HT1080 (cell line): ENCODE data around the gene SP8. TPM values are rescaled to one million over a fixed set of nuclear protein-coding genes. Genes with fewer than 3 reads are reported as not detected.
A peak's percentile ranks its signal among the peaks of the same experiment; 100 is the strongest.
"Not testable (repeated sequence)": the region's sequence is repeated elsewhere in the genome, so short reads cannot be mapped to it uniquely, and the experiment has no call there.

Experiments used
- DNase-seq: peaks from one replicate; pipeline ENCODE4 v3.0.0-alpha.2; 2015; ENCODE audit warnings: low read depth
- polyA plus RNA-seq, 2 experiments: library from polyadenylated mRNA; depleted of rRNA; stranded (reverse); fragments of >200 nt; gene quantifications; 2 replicates each; pipeline ENCODE4 v1.2.3, GENCODE V29; 2015
- total RNA-seq: library from RNA; depleted of rRNA; stranded (reverse); fragments of >200 nt; shearing (Covaris generic); gene quantifications from 2 replicates; pipeline ENCODE4 v1.2.3, GENCODE V29; 2014; rRNA removed

The SP8 gene
- total RNA-seq, result not detected in 2 replicates
- not detected in 2 replicates for polyA plus RNA-seq (2015; cell fraction: cytosol; rRNA removed)
- not detected in 2 replicates for polyA plus RNA-seq (2015; cell fraction: nucleus; rRNA removed)

DNA sequence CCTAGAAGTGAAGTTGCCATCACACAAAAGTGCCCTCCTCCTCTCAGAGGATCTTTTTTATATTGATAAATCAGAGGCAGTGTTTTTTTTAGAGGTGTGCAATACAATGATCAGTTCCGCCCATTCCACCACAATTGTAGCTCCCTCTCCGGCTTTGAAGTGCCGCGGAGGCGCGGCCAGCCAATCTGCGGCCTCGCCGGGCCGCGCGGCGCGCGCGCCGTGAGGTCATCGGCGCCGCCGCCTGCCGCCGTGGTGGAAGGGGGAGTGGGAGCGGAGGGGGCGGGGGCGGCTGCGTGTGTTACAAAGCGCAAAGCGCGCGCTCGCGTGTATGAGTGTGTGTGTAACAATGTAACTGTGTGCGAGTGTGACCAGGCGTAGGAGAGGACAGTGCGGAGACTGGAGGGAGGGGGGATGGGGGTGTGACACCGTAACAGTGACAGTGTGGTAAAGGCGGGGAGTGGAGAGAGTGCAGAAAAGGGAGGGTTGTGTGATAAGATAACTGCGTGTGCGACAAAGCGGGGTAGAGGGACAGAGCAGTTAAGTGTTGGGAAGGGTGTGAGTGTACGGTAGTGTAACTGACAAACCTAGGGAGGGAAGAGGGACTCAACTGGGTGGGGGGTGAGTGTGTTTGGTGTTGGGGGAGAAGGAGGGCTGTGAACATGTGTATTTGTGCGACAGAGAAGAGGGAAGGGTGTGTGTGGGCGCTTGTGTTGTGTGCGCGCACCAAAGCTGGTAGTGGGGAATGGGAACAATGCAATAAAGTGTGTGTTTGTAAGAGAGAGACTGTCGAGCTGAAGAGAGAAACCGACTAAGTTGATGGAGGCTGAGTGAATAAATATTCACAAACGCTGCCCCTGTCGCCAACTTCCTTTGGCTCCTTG lies at the start of gene SP8:
TSS of gene SP8 (minus strand) at position 108 of the 881 bp plus-strand sequence. CDS start at position 20, 88 bp downstream.
- DNase-seq, result no peak

DNA sequence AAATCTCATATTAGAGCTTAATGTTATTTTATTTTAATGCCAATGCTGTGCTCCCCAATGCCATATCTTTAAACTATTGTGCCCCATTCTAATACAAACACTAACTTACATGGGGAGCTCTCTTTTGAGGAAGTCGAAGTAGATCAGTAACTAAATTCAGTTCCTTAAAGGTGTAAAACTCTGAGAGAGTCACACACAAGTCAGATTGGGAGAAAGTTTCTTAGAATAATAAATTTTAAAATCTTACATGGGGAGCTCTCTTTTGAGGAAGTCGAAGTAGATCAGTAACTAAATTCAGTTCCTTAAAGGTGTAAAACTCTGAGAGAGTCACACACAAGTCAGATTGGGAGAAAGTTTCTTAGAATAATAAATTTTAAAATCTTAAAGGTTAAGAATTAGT lies 49.7 kb upstream of the SP8 start:
- not testable (repeated sequence) for DNase-seq

DNA sequence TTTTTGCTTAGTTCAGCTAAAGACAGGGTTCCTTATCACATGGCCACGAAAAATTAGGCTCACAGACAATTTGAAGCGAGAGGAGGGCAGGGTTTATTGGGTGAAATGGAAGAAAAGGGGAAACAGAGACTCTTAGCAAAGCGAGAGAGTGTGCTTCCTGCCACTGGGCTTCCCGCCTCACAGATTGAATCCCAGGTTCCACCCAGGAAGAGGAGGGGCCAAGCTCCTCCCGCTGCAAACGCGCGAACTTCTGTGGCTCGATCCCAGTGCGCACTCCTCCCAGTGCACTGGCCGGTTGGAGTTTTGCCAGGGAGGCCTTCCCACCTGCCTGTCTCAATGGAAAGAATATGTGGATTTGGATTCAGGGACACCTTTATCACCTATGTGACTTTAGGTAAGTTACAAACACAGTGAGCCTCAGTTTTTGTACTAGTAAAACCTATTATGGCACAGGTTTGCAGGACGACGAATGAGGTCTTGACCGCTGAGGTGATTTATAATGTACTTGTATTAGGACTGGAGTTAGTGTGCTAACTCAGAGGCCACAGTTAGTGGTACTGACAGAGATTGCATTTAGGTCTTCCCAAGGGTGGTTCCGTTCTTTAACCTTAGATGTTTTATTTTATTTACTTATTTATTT lies 48.5 kb upstream of the SP8 start:
- no peak for DNase-seq

DNA sequence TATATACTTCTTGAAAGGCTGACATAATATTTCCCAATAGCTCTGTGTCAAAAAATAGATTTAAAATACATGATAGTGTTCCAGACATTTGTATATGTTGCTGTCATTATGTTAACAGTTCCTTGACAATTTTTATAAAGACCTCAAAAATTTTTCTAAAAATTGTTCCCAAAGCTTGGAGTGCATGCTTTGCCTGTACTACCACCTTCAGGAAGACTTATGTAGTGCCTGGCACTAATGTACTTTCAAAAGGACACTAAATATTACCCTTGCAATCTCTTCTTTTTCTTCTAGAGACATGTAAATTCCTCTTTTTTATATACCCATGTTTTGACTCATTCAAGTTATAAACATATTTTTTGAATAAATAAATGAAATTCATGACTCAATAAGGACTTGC lies 48.0 kb upstream of the SP8 start:
- no peak for DNase-seq

DNA sequence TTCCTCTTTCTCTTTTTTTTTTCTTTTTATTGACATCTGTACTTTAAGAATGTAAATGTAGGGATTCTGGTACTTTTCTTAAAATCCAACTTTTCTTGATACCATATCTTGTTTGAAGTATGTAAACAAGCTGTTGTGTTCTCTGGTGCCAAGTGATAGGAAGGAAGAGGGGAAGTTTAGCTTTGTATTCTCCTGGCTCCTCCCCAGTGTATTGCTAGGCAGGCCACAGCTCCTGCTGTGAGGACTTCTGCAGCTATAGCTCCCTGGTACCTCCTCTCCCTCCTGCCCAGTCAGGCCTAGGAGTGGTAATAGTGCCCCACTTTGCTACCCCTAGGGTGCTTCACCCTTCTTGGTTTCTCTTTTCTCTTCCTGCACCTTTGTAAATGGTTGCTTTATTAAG lies 45.3 kb upstream of the SP8 start:
- DNase-seq, result no peak

DNA sequence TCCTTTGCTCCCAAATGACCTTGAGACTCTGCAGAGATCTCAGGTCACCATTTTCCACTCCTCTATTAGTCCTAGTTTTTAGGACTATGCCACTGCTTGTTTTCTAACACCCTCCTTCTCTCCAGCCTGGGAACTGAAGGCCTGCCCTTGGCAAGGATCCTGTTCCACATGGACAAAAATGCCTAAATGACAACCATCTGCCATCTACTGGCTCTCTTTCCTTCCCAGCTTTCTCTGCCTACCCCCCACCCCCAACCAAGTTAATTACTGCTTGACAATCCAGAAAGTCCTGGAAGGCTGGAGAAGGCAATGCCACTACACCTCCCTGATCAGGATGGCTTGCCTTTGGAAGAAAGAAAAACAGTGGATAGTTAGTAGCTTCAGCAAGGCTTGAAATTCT lies 44.8 kb upstream of the SP8 start:
- DNase-seq, result no peak

DNA sequence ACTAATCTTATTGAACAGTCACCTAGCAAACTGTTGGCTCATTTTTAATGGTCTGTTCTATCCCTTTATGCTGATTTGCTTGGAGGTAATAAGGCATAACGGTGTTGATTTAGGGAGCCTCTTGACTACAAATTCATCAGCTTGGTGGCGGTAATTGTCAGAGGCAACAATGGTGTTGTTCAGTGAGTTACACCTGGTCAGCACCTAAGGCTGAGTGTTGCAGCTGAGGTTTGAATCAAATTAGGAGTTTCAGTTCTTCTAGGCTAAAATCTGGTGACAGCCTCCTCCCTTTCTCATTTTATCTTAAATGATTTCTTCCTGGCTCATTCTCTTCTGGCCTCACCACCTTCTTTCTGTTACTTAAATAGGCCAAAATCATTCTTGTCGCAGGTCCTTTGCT lies 42.3 kb upstream of the SP8 start:
- no peak for DNase-seq

DNA sequence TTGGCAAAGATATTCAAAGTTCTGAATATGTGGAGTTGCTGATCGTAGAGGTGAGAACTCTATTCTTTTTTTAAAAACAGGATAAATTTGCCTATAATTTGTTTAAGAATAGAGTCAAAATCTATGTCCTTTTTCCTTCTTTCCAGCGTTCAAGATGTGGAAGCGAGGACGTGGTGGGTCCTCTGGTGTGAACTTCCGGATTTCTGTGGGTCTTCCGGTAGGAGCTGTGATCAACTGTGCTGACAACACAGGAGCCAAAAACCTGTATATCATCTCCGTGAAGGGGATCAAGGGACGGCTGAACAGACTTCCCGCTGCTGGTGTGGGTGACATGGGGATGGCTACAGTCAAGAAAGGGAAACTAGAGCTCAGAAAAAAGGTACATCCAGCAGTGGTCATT lies 40.5 kb upstream of the SP8 start:
- no peak for DNase-seq

DNA sequence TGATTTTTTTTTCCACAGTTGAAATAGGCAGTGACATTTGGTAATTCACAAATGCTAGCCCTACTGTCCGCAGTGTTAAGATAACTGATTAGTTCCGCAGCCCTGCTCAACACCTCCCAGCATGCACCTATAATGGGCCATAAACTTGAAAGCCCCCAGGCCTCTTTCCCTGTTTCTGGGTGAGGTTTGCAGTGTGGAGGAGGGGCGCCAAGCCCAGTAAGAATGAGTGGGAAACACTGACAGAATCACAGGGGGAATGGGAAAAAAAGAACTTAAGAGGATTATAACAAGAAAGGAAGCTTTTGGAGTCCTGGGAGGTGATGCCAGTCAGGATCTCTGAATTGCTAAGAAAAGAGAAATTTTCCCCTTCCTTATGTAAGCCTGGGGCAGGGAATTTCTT lies 39.6 kb upstream of the SP8 start:
- no peak for DNase-seq

DNA sequence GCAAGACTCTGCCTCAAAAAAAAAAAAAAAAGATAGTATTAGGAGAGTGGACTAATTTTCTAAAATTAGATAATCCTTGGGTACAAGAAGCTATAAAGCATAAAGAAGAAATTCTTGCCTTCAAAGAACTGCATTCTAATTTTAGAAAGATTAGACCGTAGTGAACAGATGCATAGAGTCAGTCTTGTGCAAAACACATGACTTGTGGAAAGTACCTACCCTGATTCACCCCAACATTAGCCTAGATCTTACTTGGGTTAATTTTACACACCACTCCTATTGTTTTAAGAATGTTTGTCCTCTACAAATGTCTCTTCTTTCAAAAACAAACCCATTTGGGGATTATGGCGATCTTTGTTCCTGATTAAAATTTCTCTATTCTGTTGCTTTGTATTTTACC lies 38.9 kb upstream of the SP8 start:
- no peak for DNase-seq

DNA sequence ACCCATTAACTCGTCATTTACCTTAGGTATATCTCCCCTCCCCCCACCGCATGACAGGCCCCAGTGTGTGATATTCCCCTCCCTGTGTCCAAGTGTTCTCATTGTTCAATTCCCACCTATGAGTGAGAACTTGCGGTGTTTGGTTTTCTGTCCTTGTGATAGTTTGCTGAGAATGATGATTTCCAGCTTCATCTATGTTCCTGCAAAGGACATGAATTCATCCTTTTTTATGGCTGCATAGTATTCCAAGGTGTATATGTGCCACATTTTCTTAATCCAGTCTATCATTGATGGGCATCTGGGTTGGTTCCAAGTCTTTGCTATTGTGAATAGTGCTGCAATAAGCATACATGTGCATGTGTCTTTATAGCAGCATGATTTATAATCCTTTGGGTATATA lies 34.7 kb upstream of the SP8 start:
- not testable (repeated sequence) for DNase-seq

DNA sequence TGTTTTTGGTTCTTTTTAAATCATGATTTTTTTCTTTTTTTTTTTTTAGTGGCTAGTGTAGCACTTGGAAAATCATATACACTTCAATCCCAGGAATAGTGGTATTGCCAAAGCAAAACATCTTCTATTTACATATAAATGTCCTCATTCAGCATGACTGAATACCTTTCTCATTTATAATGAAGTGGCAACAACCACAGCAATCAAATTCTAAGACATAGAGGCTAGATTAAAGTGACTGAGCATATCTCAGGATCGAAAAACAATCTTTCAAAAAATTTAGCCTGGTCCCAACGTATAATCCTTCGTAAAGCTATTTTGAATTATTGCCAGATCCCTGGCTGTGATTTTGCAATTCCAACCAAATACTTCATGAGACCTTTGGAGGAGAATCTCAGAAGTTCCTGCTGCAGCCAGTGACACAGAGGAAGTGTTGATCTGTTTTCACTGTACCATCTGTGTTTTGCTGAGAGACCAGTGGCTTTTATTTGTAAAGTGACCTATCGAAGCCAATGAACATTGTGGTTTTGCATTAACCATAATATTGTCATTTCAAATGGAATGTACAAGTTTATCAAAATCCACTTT lies 29.8 kb upstream of the SP8 start:
- no peak for DNase-seq

DNA sequence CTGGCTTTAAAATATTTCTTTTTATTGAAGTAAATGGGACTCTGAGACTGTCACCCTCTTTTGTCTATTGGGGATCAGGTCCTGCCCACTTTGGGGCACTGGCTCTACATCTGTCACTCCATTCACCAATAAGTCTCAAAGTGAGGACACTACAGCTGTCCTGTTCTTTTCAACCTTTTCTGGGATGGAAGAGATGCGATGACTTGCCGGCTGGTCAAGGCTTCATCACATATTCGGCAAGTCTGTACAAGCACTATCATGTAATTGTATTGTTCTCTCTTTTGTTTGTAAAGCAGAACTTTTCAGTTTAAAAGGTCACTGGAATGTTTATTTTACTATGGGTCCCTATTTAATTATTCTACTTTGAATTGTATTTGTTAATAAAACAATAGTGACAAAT lies 17.7 kb upstream of the SP8 start:
- DNase-seq, result no peak

DNA sequence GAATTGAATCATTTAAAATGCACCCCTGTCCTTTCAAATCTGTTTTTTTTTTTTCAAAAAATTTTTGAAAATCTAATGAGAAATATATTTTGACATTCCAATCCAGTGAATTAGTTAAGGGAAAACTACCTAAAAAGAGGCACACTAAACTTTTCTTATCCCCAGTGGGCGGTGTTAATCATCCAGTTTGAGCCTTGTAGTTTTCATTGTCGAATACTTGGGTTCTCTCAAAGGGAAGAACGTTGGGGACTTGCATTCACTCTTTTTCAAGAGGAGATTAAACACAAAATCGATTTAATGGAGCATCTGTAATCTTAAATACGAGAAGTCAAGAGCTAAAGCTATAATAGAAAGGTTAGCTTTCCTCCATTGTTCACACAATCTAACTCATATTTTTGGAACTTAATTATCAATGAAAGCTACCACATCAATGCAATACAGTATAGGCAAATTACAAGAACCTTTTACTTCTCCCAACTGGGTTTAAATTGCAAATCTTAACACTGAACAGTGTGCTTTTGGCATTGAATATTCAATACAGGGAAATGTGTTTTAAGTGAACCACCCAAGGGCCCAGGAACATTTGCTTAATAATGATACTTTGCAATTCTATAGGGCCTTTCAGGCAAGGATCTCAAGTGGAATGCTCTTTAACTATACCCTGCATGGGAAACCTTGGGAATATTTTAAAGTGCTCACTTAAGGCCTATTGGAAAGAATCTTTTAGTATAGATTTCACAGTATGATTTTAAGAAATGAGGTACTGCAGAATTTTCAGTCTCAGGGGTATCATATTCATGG lies 13.1 kb upstream of the SP8 start:
- DNase-seq, result no peak

DNA sequence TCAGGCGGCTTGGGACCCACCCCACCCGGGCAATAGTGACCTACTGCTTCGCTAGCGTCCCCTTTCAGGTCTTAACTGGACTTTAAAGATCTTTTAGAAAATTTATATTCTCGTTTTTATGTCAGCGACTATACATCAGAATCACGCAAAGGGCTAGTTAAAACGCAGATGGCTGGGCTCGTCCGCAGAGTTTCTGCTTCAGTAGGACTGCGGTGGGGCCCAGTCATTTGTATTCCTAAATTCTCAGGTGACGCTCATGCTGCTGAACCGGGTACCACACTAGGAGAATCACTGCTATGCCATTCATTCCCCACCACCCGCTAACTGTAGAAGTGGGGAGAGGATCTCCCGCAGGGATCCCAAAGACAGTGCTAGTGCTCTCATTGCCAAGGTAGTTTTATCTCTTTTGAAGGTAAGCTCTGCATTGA lies 12.0 kb upstream of the SP8 start:
- no peak for DNase-seq

DNA sequence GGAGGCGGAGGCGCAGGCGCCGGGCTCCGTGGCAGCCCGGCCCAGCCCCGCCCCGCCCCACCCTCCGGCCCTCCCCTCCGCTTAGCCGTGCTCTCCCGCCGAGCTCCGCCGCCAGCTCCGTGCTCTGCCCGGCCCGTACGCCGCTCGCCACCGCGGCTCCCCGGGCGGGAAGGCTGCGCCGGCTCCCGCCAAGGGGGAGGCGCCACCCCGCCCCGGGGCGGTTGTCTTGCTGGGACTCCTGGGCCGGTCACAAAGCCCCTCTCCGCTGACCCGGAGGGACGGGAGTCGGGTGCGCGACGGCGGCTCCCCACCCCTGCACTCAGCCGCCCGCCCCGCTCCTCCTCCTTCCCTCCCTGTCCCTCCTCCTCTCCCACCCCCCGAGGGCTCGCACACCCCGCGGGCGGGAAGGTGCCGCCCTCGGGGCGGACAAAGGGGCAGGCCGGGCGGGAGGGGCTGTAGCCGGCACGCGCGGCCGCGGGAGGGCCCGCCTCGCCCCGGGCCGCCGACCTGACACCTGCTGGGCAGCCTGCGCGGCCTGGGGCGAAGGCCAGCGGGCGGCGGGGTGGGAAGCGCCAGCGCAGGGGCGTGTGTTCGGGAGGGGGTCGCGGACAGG lies 11.5 kb upstream of the SP8 start:
- peak; percentile 33 for DNase-seq

DNA sequence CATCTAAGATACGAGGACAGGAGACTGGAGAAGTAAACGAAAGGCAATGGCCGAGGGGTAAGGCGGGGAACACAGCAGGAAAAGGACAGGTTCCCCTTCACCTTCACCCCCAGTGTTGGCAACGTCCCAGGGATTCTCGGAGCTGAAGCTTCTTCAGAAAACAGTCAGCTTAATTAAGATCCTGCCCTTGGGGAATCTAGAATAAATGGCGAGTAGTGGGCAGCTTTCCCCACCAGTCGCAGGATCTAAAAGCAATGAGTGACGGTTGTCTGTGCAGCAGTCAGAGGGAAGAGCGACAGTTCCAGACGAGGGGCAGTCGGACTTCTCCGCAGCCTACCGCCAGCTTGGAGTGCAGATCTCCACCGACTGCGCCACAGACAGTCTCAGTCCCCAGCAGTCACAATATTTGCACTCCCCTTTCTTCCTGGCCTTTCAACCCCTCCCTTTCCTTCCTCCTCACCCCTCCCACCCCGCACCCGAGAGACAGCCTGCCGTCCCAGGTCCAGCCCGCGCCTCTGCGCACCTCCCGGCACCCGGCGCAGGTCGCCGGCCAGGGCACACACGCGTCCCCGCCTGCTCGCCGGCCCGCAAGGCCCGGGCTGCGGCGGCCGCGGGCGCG lies 10.9 kb upstream of the SP8 start:
- peak; percentile 18 for DNase-seq

DNA sequence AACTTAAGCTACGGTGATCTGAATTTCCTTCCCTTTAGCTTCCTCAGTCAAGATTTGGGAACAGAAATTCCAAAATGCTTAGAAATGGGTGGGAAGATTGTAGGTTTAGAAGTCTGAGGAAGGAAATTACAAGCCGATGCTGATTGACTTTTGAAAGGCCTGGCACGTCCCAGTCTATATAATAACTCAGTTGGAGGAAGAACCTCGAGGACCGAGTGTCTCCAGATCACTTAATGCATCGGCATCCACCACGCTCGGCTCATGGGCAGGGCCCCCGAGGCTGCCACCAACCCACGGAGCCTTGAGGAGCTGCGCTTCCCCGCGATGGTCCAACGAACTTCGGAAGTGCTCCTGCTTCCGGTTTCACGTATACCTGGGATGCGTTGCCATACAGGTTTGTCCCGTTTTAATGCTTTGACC lies 10.4 kb upstream of the SP8 start:
- DNase-seq, result no peak

DNA sequence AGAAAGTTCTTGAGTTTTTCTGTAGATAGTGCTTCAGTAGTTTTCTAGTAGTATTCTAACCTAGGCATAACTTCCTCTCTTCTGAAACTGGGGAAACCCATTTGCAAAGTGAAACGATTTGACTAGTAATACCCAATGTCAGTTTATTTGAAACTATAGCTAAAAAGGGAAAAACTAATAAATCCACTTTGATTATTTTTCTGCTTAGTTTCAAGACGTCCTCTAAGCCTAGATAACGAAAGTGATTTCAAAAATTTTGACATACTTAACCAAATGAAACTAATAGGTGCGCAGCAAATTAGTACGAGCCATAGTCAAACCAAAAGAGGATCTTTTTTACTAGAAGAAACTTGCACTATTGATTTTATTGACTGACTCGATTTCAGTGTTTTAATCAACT lies 9.8 kb upstream of the SP8 start:
- no peak for DNase-seq

DNA sequence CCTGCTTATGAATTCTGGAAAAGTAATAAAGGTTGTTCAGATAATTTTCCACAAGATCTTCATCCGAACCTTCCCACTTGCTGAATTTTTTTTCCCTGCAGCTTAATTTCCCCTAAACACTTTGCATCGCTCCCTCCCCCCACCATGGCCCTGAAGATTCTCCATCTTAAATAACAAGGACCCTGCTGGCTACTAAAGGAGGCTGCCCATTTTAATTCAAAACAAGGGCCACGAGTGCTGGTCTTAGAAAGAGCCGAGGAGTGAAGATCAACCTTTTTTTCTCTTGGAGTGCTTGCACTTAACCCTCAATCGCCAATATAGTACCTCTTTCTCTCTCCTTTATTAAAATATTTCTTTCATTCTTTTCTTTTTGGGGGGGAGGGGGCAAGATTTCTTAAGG lies 9.2 kb upstream of the SP8 start:
- DNase-seq, result no peak

DNA sequence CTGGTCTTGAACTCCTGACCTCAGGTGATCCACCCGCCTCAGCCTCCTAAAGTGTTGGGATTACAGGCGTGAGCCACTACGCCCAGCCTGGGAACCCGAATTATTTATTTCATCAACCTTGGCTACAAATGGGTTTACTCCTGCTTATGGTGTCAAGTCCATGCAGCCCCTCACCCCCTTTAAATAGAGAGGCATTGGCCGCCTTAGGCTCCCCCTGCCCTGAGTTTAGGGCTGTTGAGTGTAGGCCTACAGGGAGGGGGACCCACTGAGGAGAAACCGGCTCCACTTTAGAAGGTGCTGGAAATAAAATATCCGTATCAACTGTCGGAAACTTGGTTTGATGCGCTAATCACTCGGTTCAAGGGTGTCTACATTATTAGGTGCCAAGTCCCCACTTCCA lies 8.7 kb upstream of the SP8 start:
- no peak for DNase-seq
